HEK293 (cell line): Measurements from ENCODE around the gene FAM118A.
A peak's percentile ranks its signal among the peaks of the same experiment; 100 is the strongest.
"Not testable (repeated sequence)": the region's sequence is repeated elsewhere in the genome, so short reads cannot be mapped to it uniquely, and the experiment has no call there.

Experiments used
- CTCF ChIA-PET: fragments of 350-600 bp; formaldehyde crosslinking; extraction: SDS; loops from one replicate; lab custom pipeline; 2021; ENCODE audit warnings: antibody characterized with exemption; lab: Yijun Ruan, JAX
- POLR2A ChIA-PET: fragments of 300-600 bp; formaldehyde crosslinking; extraction: SDS; loops from one replicate; lab custom pipeline; 2020; ENCODE audit warnings: antibody characterized with exemption, inconsistent platforms; lab: Yijun Ruan, JAX
- H3K27ac ChIP-seq: fragments of 200-500 bp; sonication (Bioruptor generic); 2 replicates; pipeline ENCODE4 v1.5.1; 2014; ENCODE audit warnings: low read depth, low read length, control low read depth, inconsistent platforms; ENCODE audit errors: extremely low read depth
- H3K36me3 ChIP-seq, 2 experiments: fragments of 200-500 bp in 1 of 2; sonication (Bioruptor generic) in 1 of 2; 1 replicate in 1 of 2; 2 replicates in 1 of 2; pipeline ENCODE4 v1.5.1; 2014 to 2017; ENCODE audit warnings: inconsistent platforms in 2 of 2, low read length in 2 of 2; ENCODE audit not compliant: control insufficient read depth in 2 of 2, insufficient read depth in 1 of 2
- H3K4me1 ChIP-seq: fragments of 200-500 bp; sonication (Bioruptor generic); 2 replicates; pipeline ENCODE4 v1.5.1; 2014; ENCODE audit warnings: mild to moderate bottlenecking, low read length, inconsistent platforms; ENCODE audit not compliant: control insufficient read depth, insufficient read depth
- H3K4me3 ChIP-seq: 2 replicates; pipeline ENCODE4 v1.5.1; 2011; ENCODE audit warnings: low read depth, mild to moderate bottlenecking, control low read depth, low read length, moderate library complexity
- H3K9me3 ChIP-seq: fragments of 200-500 bp; sonication (Bioruptor generic); 2 replicates; pipeline ENCODE4 v1.5.1; 2014; ENCODE audit warnings: low read depth, low read length, inconsistent platforms; ENCODE audit not compliant: control insufficient read depth, insufficient read depth
- ELK4 ChIP-seq: IDR thresholded peaks from 2 replicates; pipeline ENCODE4 v1.6.1; 2011; ENCODE audit warnings: mild to moderate bottlenecking, low read depth, low read length, borderline replicate concordance
- KLF1 ChIP-seq: fragments of 450-650 bp; formaldehyde crosslinking; IDR thresholded peaks from 2 replicates; pipeline ENCODE4 v1.5.1; 2016; ENCODE audit warnings: missing biosample characterization, missing genetic modification characterization
- PATZ1 ChIP-seq: fragments of 450-650 bp; formaldehyde crosslinking; IDR thresholded peaks from 2 replicates; pipeline ENCODE4 v1.5.1; 2016; ENCODE audit warnings: missing biosample characterization, missing genetic modification characterization
- PRDM10 ChIP-seq: fragments of 450-650 bp; formaldehyde crosslinking; IDR thresholded peaks from 2 replicates; pipeline ENCODE4 v1.5.1; 2016; ENCODE audit warnings: missing biosample characterization, missing genetic modification characterization
- PRDM4 ChIP-seq: fragments of 450-650 bp; formaldehyde crosslinking; IDR thresholded peaks from 2 replicates; pipeline ENCODE4 v1.5.1; 2017; ENCODE audit warnings: missing biosample characterization, missing genetic modification characterization
- SP7 ChIP-seq: fragments of 450-650 bp; formaldehyde crosslinking; IDR thresholded peaks from 2 replicates; pipeline ENCODE4 v1.5.1; 2016; ENCODE audit warnings: missing biosample characterization, missing genetic modification characterization
- ZBTB21 ChIP-seq: fragments of 450-650 bp; formaldehyde crosslinking; IDR thresholded peaks from 2 replicates; pipeline ENCODE4 v1.5.1; 2017; ENCODE audit warnings: missing biosample characterization, missing genetic modification characterization
- ZEB2 ChIP-seq: fragments of 450-650 bp; formaldehyde crosslinking; IDR thresholded peaks from 2 replicates; pipeline ENCODE4 v1.5.1; 2016; ENCODE audit warnings: missing biosample characterization, missing genetic modification characterization
- ZFP3 ChIP-seq: fragments of 450-650 bp; formaldehyde crosslinking; IDR thresholded peaks from 2 replicates; pipeline ENCODE4 v1.5.1; 2016; ENCODE audit warnings: low read depth, missing biosample characterization, missing genetic modification characterization
- ZNF239 ChIP-seq: fragments of 450-650 bp; formaldehyde crosslinking; IDR thresholded peaks from 2 replicates; pipeline ENCODE4 v1.5.1; 2016; ENCODE audit warnings: missing biosample characterization, missing genetic modification characterization
- ZNF280D ChIP-seq: fragments of 450-650 bp; formaldehyde crosslinking; IDR thresholded peaks from 2 replicates; pipeline ENCODE4 v1.5.1; 2016; ENCODE audit warnings: missing biosample characterization, missing genetic modification characterization
- ZNF518A ChIP-seq: fragments of 450-650 bp; formaldehyde crosslinking; conservative IDR thresholded peaks from 2 replicates; pipeline ENCODE4 v1.5.1; 2016; ENCODE audit warnings: low read depth, missing biosample characterization, missing genetic modification characterization
- ZNF791 ChIP-seq: fragments of 450-650 bp; formaldehyde crosslinking; IDR thresholded peaks from 2 replicates; pipeline ENCODE4 v1.5.1; 2016; ENCODE audit warnings: missing biosample characterization, missing genetic modification characterization

Gene FAM118A

GRCh38 chr22:45294030-45294429, 15.7 kb upstream of the FAM118A start (continued):
- TF ChIP-seq ZNF791 (tag by site-specific recombination) (no peak), SP7 (no peak), PRDM4 (tag by site-specific recombination) (no peak), PRDM10 (tag by site-specific recombination) (peak; percentile 30; the same call in 1 of the 2 replicates), PATZ1 (tag by site-specific recombination) (0 out of 2 replicates have a peak, but pooled peaks have one; percentile 35), ZEB2 (tag by site-specific recombination) (no peak), ELK4 (no peak), ZNF280D (no peak)

GRCh38 chr22:45295004-45295403, 14.7 kb upstream of the FAM118A start:
- peak; percentile 82; the same call in 1 of the 2 replicates for TF ChIP-seq ZNF239
- H3K4me3 ChIP-seq, H3K36me3 ChIP-seq, H3K4me1 ChIP-seq, H3K9me3 ChIP-seq, POLR2A ChIA-PET, H3K27ac ChIP-seq: not testable (repeated sequence)
- CTCF ChIA-PET: interaction anchor here (0.6 kb wide), 1 partner anchor 711 kb away, joined by 4 read pairs; no protein-coding TSS in a partner anchor

GRCh38 chr22:45295492-45295891, 14.2 kb upstream of the FAM118A start:
- ChIA-PET CTCF (interaction anchor here (0.6 kb wide), 1 partner anchor 711 kb away, joined by 4 read pairs; no protein-coding TSS in a partner anchor), POLR2A (no interaction called here)
- Histone ChIP-seq H3K4me1 (no peaks in the 10 kb centered on the region), H3K9me3 (no peaks in the 10 kb centered on the region), H3K36me3 (no peaks in the 10 kb centered on the region), H3K27ac (no peak overlapping the region), H3K4me3 (no peak overlapping the region)
- TF ChIP-seq ZNF518A (tag by site-specific recombination) (no peak), ZBTB21 (tag by site-specific recombination) (no peak), ZFP3 (no peak), KLF1 (tag by site-specific recombination) (no peak)
